Measurements from ENCODE around the gene TGFBR1.
A peak's percentile ranks its signal among the peaks of the same experiment; 100 is the strongest.

The TGFBR1 gene

GRCh38 chr9:99135456-99135855 is 30.5 kb downstream of the TGFBR1 start:
- TF ChIP-seq CTCF (IDR thresholded peaks at IDR 0.05), result no peak

- TF ChIP-seq CTCF (IDR thresholded peaks at IDR 0.05), result no peak
Measured at GRCh38 chr9:99137225-99137624, 32.3 kb downstream of the TGFBR1 start.

- no peak for TF ChIP-seq CTCF (IDR thresholded peaks at IDR 0.05)
Measured at GRCh38 chr9:99137891-99138290, 33.0 kb downstream of the TGFBR1 start.

- TF ChIP-seq CTCF (IDR thresholded peaks at IDR 0.05), result no peak
Measured at GRCh38 chr9:99138424-99139284, 33.7 kb downstream of the TGFBR1 start.

- no peak for TF ChIP-seq CTCF (IDR thresholded peaks at IDR 0.05)
Measured at GRCh38 chr9:99139868-99140267, 35.0 kb downstream of the TGFBR1 start.

- TF ChIP-seq CTCF (IDR thresholded peaks at IDR 0.05), result peak; percentile 87
Measured at GRCh38 chr9:99140685-99141314, 35.9 kb downstream of the TGFBR1 start.

- no peak for TF ChIP-seq CTCF (IDR thresholded peaks at IDR 0.05)
Measured at GRCh38 chr9:99141849-99142248, 36.9 kb downstream of the TGFBR1 start.
